ENCODE data around the gene CNTF.

- TF ChIP-seq CTCF (IDR thresholded peaks at IDR 0.05; ENCODE audit: low read length) (no peak), EZH2 (IDR thresholded peaks at IDR 0.05; ENCODE audit: borderline replicate concordance, low read length) (no peak)
Observed at GRCh38 chr11:58592760-58593472, 29.5 kb upstream of the CNTF start.
